ENCODE data around the gene HSDL2.

DNA sequence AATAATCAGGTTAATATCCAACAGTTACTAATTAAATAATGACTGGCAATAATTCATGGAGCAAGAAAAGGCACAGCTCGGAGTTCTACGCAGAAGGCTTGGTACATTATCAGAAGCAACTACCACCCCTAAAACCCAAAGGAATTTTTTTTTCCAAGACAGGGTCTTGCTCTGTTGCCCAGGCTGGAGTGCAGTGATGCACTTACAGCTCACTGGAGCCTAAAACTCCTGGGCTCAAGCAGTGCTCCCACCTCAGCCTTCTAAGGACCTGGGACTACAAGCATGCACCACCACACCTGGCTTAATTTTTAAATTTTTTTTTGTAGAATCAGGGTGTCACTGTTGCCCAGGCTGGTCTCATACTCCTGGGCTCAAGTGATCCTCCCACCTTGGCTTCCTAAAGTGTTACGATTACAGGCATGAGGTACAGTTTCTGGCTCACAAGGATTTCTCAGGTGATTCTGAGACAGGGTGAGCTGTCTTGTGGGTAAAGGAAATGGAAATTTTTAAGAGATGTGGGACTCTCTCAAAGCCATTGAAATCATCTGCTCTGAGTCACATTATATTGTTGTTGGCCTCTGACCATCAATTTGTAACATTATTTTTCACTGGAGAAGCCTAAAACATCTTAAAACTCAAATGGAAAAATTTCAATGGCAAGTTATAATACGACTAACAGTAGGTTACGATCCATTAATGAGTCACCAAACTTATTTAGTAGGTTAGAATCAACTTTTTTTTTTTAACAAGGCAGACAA lies 19.7 kb upstream of the HSDL2 start:
- TF ChIP-seq SNAI2 (CRISPR knock-in tag; IDR thresholded peaks at IDR 0.05) (no peak), ARNTL (CRISPR knock-in tag; IDR thresholded peaks at IDR 0.05; ENCODE audit: borderline replicate concordance, low read depth) (no peak), PATZ1 (CRISPR knock-in tag; IDR thresholded peaks at IDR 0.05; ENCODE audit: borderline replicate concordance) (no peak), ZC3H10 (CRISPR knock-in tag; IDR thresholded peaks at IDR 0.05) (no peak)
- TF ChIP-seq, protein P1, sequence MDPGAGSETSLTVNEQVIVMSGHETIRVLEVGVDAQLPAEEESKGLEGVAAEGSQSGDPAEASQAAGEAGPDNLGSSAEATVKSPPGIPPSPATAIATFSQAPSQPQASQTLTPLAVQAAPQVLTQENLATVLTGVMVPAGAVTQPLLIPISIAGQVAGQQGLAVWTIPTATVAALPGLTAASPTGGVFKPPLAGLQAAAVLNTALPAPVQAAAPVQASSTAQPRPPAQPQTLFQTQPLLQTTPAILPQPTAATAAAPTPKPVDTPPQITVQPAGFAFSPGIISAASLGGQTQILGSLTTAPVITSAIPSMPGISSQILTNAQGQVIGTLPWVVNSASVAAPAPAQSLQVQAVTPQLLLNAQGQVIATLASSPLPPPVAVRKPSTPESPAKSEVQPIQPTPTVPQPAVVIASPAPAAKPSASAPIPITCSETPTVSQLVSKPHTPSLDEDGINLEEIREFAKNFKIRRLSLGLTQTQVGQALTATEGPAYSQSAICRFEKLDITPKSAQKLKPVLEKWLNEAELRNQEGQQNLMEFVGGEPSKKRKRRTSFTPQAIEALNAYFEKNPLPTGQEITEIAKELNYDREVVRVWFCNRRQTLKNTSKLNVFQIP (CRISPR knock-in tag; IDR thresholded peaks at IDR 0.05; ENCODE audit: borderline replicate concordance, low read depth), result no peak

Measured in SK-N-SH treated with all-trans-retinoic acid at 6 μM for 48 hours (cell line).